IPS DF 4.7 (cell line): ENCODE measurements around the gene SOX2.

Source experiments
- DNase-seq: peaks from one replicate; pipeline ENCODE4 v3.0.0-alpha.2; 2013; ENCODE audit warnings: low spot score; ENCODE audit errors: extremely low read depth

SOX2 gene

GRCh38 chr3:181711325-181712135 lies at the start of gene SOX2:
Gene SOX2 (plus strand): TSS chr3:181711925. CDS start chr3:181712361, 436 bp downstream.
- DNase-seq: no peak

- DNase-seq: no peak
These were observed 28.2 kb upstream of the SOX2 start for GRCh38 chr3:181683563-181683962.

GRCh38 chr3:181687190-181687589 lies 24.5 kb upstream of the SOX2 start:
- no peak for DNase-seq

GRCh38 chr3:181687731-181688130 lies 24.0 kb upstream of the SOX2 start:
- no peak for DNase-seq

- no peak for DNase-seq
These were observed 22.2 kb upstream of the SOX2 start for GRCh38 chr3:181689546-181689945.

GRCh38 chr3:181690769-181691168 lies 21.0 kb upstream of the SOX2 start:
- DNase-seq: no peak

- no peak for DNase-seq
These were observed 19.8 kb upstream of the SOX2 start for GRCh38 chr3:181691901-181692300.

- no peak for DNase-seq
These were observed 19.2 kb upstream of the SOX2 start for GRCh38 chr3:181692311-181693145.

GRCh38 chr3:181693280-181693679 lies 18.4 kb upstream of the SOX2 start:
- DNase-seq: no peak

- no peak for DNase-seq
These were observed 16.7 kb upstream of the SOX2 start for GRCh38 chr3:181694805-181695660.

- no peak for DNase-seq
These were observed 15.8 kb upstream of the SOX2 start for GRCh38 chr3:181695661-181696491.

GRCh38 chr3:181696626-181697230 lies 15.0 kb upstream of the SOX2 start:
- no peak for DNase-seq

- DNase-seq: no peak
These were observed 13.3 kb upstream of the SOX2 start for GRCh38 chr3:181698263-181698954.

GRCh38 chr3:181699171-181699903 lies 12.4 kb upstream of the SOX2 start:
- DNase-seq: no peak

- DNase-seq: no peak
These were observed 11.3 kb upstream of the SOX2 start for GRCh38 chr3:181700168-181701087.

GRCh38 chr3:181701096-181701495 lies 10.6 kb upstream of the SOX2 start:
- no peak for DNase-seq

GRCh38 chr3:181703601-181704420 lies 7.9 kb upstream of the SOX2 start:
- no peak for DNase-seq
